OCI-LY1 (cell line): Measurements from ENCODE around the gene PDE11A.

Source experiments
- H2AFZ ChIP-seq: fragments of 200-600 bp; sonication (generic), shearing (Covaris generic); 2 replicates; pipeline ENCODE4 v1.6.0; 2014; ENCODE audit warnings: antibody characterized with exemption, mild to moderate bottlenecking, low read length
- H3F3A ChIP-seq: fragments of 200-600 bp; sonication (generic), shearing (Covaris generic); 2 replicates; pipeline ENCODE4 v1.6.0; 2014; ENCODE audit warnings: mild to moderate bottlenecking, antibody characterized with exemption, low read length, moderate library complexity; ENCODE audit not compliant: insufficient read depth
- H3K27ac ChIP-seq: fragments of 200-600 bp; sonication (generic); 2 replicates; pipeline ENCODE4 v1.5.1; 2014; ENCODE audit warnings: low read length, mixed run types, mild to moderate bottlenecking, low read depth; ENCODE audit not compliant: poor library complexity, severe bottlenecking
- H3K27me3 ChIP-seq: fragments of 200-600 bp; sonication (generic); 2 replicates; pipeline ENCODE4 v1.6.0; 2014; ENCODE audit warnings: antibody characterized with exemption, mild to moderate bottlenecking, low read length, moderate library complexity; ENCODE audit not compliant: insufficient read depth
- H3K36me3 ChIP-seq: fragments of 200-600 bp; sonication (generic); 2 replicates; pipeline ENCODE4 v1.6.1; 2014; ENCODE audit warnings: mild to moderate bottlenecking, antibody characterized with exemption, low read length, moderate library complexity, mixed read lengths; ENCODE audit not compliant: insufficient read depth
- H3K4me1 ChIP-seq: fragments of 200-600 bp; sonication (generic); 2 replicates; pipeline ENCODE4 v1.5.1; 2014; ENCODE audit warnings: mild to moderate bottlenecking, low read length, moderate library complexity; ENCODE audit not compliant: insufficient read depth, severe bottlenecking
- H3K4me2 ChIP-seq: fragments of 200-600 bp; sonication (generic), shearing (Covaris generic); 2 replicates; pipeline ENCODE4 v1.6.1; 2014; ENCODE audit warnings: low read length
- H3K4me3 ChIP-seq: fragments of 200-600 bp; sonication (generic); 2 replicates; pipeline ENCODE4 v1.5.1; 2014; ENCODE audit warnings: low read length, low read depth, mild to moderate bottlenecking, mixed read lengths; ENCODE audit not compliant: poor library complexity, severe bottlenecking
- H3K79me2 ChIP-seq: fragments of 200-600 bp; shearing (Covaris generic); 2 replicates; pipeline ENCODE4 v1.6.1; 2016; ENCODE audit warnings: mixed run types, low read length, mixed read lengths; ENCODE audit not compliant: insufficient read depth
- H3K9ac ChIP-seq: fragments of 200-600 bp; sonication (generic), shearing (Covaris generic); 2 replicates; pipeline ENCODE4 v1.6.1; 2014; ENCODE audit warnings: mild to moderate bottlenecking, low read length, mixed read lengths
- H3K9me2 ChIP-seq: fragments of 200-600 bp; sonication (generic), shearing (Covaris generic); 2 replicates; pipeline ENCODE4 v1.6.1; 2014; ENCODE audit warnings: low read depth, mild to moderate bottlenecking, low read length, mixed read lengths
- H3K9me3 ChIP-seq: fragments of 200-600 bp; shearing (Covaris generic); 2 replicates; pipeline ENCODE4 v1.6.1; 2014; ENCODE audit warnings: low read length, mixed read lengths
- H4K20me1 ChIP-seq: fragments of 200-600 bp; sonication (generic), shearing (Covaris generic); 2 replicates; pipeline ENCODE4 v1.6.0; 2016; ENCODE audit warnings: mild to moderate bottlenecking, low read length; ENCODE audit not compliant: insufficient read depth
- CTCF ChIP-seq: fragments of 200-600 bp; sonication (generic), shearing (Covaris generic); IDR thresholded peaks from 2 replicates; pipeline ENCODE4 v1.5.1; 2017; ENCODE audit warnings: mild to moderate bottlenecking, antibody characterized with exemption, low read length, moderate library complexity, mixed read lengths
- EZH2 ChIP-seq: fragments of 200-600 bp; sonication (generic), shearing (Covaris generic); IDR thresholded peaks from 2 replicates; pipeline ENCODE4 v1.8.0; 2017; ENCODE audit warnings: borderline replicate concordance, mixed run types, mild to moderate bottlenecking, antibody characterized with exemption, low read length, moderate library complexity, mixed read lengths

PDE11A gene

DNA sequence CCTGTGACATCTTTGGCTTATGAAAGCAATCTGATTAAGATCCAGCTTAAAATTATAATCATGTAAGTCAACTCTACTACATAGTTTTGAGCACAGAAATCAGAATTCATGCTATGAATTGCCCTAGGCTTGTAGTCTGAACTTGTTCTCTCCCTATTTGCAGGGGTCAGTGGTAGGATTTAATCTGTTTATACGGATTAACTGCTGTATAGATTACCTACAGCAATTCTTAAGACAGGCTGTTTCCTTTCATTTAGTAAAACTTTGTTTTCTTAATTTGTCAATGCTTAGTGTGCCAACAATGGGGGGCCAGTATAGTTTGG, 287.9 kb downstream of the PDE11A start:
- H3K27me3 ChIP-seq: no peaks in the 10 kb centered on the region
- H3K9ac ChIP-seq: no peak overlapping the region
- TF ChIP-seq EZH2: no peak
- no peak for TF ChIP-seq CTCF
- H3K9me3 ChIP-seq: no peaks in the 10 kb centered on the region
- no peaks in the 10 kb centered on the region for H4K20me1 ChIP-seq
- H3K79me2 ChIP-seq: no peaks in the 10 kb centered on the region
- H3K27ac ChIP-seq: no peak overlapping the region
- H3K4me2 ChIP-seq: no peak overlapping the region
- no peak overlapping the region for H2AFZ ChIP-seq
- H3K4me1 ChIP-seq: no peaks in the 10 kb centered on the region
- no peak overlapping the region for H3K4me3 ChIP-seq
- no peaks in the 10 kb centered on the region for H3K36me3 ChIP-seq
- H3K9me2 ChIP-seq: no peaks in the 10 kb centered on the region
- no peaks in the 10 kb centered on the region for H3F3A ChIP-seq

DNA sequence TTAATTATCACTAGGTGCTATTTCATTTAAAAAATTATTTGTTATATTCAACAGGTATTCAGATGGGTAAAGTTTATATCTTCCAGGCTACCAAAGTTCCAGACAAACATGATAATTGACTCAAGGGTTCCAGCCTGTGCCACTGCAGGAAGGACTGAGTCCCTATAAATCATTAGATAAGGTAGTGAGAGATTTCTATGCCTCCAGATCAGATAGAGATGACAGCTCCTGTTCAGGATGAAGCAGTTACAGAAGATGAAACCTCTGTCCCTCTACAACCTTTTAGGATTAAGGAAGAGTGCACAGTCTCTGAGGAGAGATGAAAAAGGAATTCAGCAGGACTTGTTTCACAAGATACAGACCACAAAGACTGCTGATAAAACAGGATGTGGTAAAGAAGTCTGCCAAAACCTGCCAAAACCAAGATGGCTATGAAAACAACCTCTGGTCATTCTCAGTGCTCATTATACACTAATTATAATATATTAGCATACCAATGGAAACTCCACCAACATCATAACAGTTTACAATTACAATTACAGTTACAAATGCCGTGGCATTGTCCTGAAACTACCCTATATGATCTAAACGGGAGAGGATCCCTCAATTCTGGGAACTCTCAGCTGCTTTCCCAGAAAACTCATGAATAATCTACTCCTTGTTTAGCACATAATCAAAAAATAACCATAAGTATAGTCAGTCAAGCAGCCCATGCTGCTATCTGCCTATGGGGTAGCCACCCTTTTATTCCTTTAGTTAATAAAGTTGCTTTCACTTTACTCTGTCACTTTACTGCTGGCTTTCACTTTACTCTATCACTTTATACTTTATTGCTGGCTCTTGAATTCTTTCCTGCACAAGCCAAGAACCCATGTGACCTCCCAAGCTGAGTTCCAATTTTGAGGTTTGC, 288.5 kb downstream of the PDE11A start:
- H3K27ac ChIP-seq: no peak overlapping the region
- no peaks in the 10 kb centered on the region for H3K27me3 ChIP-seq
- no peaks in the 10 kb centered on the region for H3K9me2 ChIP-seq
- H3K36me3 ChIP-seq: no peaks in the 10 kb centered on the region
- TF ChIP-seq CTCF (no peak), EZH2 (no peak)
- H3K79me2 ChIP-seq: no peaks in the 10 kb centered on the region
- no peaks in the 10 kb centered on the region for H3K9me3 ChIP-seq
- H3K4me1 ChIP-seq: no peaks in the 10 kb centered on the region
- no peak overlapping the region for H2AFZ ChIP-seq
- no peaks in the 10 kb centered on the region for H4K20me1 ChIP-seq
- no peak overlapping the region for H3K4me3 ChIP-seq
- H3F3A ChIP-seq: no peaks in the 10 kb centered on the region
- no peak overlapping the region for H3K9ac ChIP-seq
- no peak overlapping the region for H3K4me2 ChIP-seq

- Histone ChIP-seq H3K4me2 (no peak overlapping the region), H2AFZ (no peak overlapping the region), H3K4me3 (no peak overlapping the region), H3K9me2 (no peaks in the 10 kb centered on the region), H3K9ac (no peak overlapping the region), H3F3A (no peaks in the 10 kb centered on the region), H3K79me2 (no peaks in the 10 kb centered on the region), H3K9me3 (no peaks in the 10 kb centered on the region), H3K27ac (no peak overlapping the region), H3K4me1 (no peaks in the 10 kb centered on the region), H4K20me1 (no peaks in the 10 kb centered on the region), H3K36me3 (no peaks in the 10 kb centered on the region), H3K27me3 (no peaks in the 10 kb centered on the region)
- TF ChIP-seq CTCF (no peak), EZH2 (no peak)
These were observed 289.5 kb downstream of the PDE11A start for GRCh38 chr2:177783091-177783490.
